Naive B cell (primary cell): ENCODE data around the gene SLC22A25. TPM values are rescaled to one million over a fixed set of nuclear protein-coding genes. Genes with fewer than 3 reads are reported as not detected.

Experiments used
- ATAC-seq, 2 donors: fragments of 150-1000 bp; cut with Tn5 transposase; 2 replicates each; pipeline ENCODE4 v1.10.0; 2021; ENCODE audit warnings: low read depth in 2 of 2, mild to moderate bottlenecking in 2 of 2, moderate library complexity in 2 of 2
- DNase-seq: peaks from one replicate; pipeline ENCODE4 v3.0.0; 2022
- H3K27ac Mint-ChIP-seq, 6 donors: one replicate each; pipeline ENCODE4 v1.8.0; 2020 to 2022; ENCODE audit warnings: mild to moderate bottlenecking in 6 of 6, mixed read lengths in 6 of 6, moderate library complexity in 5 of 6, inconsistent platforms in 2 of 6
- H3K27me3 Mint-ChIP-seq, 3 donors: one replicate each; pipeline ENCODE4 v1.8.0; 2021 to 2022; ENCODE audit warnings: mixed read lengths in 3 of 3, mild to moderate bottlenecking in 1 of 3
- H3K36me3 Mint-ChIP-seq, 2 donors: one replicate each; pipeline ENCODE4 v1.8.0; 2020 to 2022; ENCODE audit warnings: mixed read lengths in 2 of 2, inconsistent platforms in 1 of 2, mild to moderate bottlenecking in 1 of 2
- H3K4me1 Mint-ChIP-seq, 3 donors: one replicate each; pipeline ENCODE4 v1.8.0; 2020 to 2022; ENCODE audit warnings: mixed read lengths in 3 of 3, inconsistent platforms in 1 of 3, mild to moderate bottlenecking in 1 of 3, moderate library complexity in 1 of 3
- H3K4me3 Mint-ChIP-seq, 8 donors: one replicate each; pipeline ENCODE4 v1.8.0; 2020 to 2022; ENCODE audit warnings: mild to moderate bottlenecking in 8 of 8, mixed read lengths in 8 of 8, moderate library complexity in 8 of 8, inconsistent platforms in 2 of 8
- H3K9me3 Mint-ChIP-seq, 7 donors: one replicate each; pipeline ENCODE4 v1.8.0; 2020 to 2022; ENCODE audit warnings: mixed read lengths in 7 of 7, mild to moderate bottlenecking in 5 of 7, inconsistent platforms in 2 of 7, moderate library complexity in 1 of 7
- polyA plus RNA-seq, 6 donors: library from polyadenylated mRNA; unstranded; fragments of 300-500 nt; fragmentation: Illumina TruSeq; gene quantifications; one replicate each; pipeline ENCODE4 v1.2.3, GENCODE V29; 2021; ENCODE audit warnings: low read depth in 6 of 6

SLC22A25 gene
- polyA plus RNA-seq, 6 donors from 2014 or later: not detected

DNA sequence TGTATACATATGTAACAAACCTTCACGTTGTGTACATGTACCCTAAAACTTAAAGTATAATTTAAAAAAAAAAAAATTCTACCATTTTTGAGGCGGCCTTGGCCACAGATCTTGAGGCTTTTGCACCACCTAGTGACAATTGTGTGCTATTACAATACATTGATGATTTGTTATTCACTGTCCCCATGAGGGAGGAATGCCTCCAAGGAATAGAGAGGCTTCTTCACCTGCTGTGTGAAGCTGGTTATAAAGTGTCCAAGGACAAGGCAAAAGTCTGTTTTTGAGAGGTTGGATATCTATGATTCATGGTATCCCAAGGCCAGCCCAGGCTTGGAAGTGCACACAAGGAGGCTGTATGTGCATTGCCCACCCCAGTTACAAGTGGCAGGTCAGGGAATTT lies 30.7 kb downstream of the SLC22A25 start:
- peak overlapping the region in 1 of 6 donors; percentile 13 for H3K27ac Mint-ChIP-seq
- H3K4me1 Mint-ChIP-seq: no peaks in the 10 kb centered on the region
- H3K36me3 Mint-ChIP-seq: no peaks in the 10 kb centered on the region
- no peak overlapping the region for H3K4me3 Mint-ChIP-seq
- peaks cover 0 to 20% (median 3%) of the 10 kb centered on the region in 7 donors for H3K9me3 Mint-ChIP-seq
- H3K27me3 Mint-ChIP-seq: peaks cover 27 to 54% (median 41%) of the 10 kb centered on the region in 3 donors
- ATAC-seq (no peak), DNase-seq (no peak)

DNA sequence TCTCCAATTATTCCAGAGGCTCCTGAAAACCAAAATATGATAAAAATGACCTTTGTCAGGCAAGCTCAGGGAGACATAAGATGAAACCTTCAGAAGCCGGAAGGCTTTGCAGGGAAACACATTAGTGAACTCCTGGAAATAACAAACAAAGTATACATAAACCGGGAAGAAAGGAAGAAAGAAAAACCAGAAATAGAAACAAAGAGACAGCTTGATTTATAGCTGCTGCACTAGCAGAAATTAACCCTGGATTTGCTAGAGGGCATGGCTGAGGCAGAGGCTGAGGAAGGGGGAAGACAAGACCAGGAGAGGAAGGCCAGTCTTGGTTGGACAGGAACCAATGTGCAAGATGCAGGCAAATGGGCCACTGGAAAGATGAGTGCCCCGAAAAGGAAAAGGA lies 33.3 kb downstream of the SLC22A25 start:
- Mint-ChIP-seq H3K27me3 (peaks cover 20 to 45% (median 36%) of the 10 kb centered on the region in 3 donors), H3K36me3 (no peaks in the 10 kb centered on the region), H3K4me1 (no peaks in the 10 kb centered on the region), H3K27ac (no peak overlapping the region), H3K4me3 (no peak overlapping the region), H3K9me3 (peaks cover 0 to 15% (median under 1%) of the 10 kb centered on the region in 7 donors)
- no peak for ATAC-seq
- DNase-seq: no peak

Other genes with a start within 250 kb of the SLC22A25 start
- gene SLC22A8, start 227.8 kb downstream of the SLC22A25 start, polyA plus RNA-seq: not detected
- not detected for gene SLC22A24, start 99.4 kb downstream of the SLC22A25 start, polyA plus RNA-seq
- gene SLC22A9, start 126.2 kb upstream of the SLC22A25 start, polyA plus RNA-seq: not detected
- not detected for gene PLAAT5, start 247.6 kb upstream of the SLC22A25 start, polyA plus RNA-seq